ENCODE measurements around the gene IL11.

IL11 gene

GRCh38 chr19:55321466-55322137, 48.7 kb downstream of the IL11 start:
- DNase-seq, result no peak

DNA sequence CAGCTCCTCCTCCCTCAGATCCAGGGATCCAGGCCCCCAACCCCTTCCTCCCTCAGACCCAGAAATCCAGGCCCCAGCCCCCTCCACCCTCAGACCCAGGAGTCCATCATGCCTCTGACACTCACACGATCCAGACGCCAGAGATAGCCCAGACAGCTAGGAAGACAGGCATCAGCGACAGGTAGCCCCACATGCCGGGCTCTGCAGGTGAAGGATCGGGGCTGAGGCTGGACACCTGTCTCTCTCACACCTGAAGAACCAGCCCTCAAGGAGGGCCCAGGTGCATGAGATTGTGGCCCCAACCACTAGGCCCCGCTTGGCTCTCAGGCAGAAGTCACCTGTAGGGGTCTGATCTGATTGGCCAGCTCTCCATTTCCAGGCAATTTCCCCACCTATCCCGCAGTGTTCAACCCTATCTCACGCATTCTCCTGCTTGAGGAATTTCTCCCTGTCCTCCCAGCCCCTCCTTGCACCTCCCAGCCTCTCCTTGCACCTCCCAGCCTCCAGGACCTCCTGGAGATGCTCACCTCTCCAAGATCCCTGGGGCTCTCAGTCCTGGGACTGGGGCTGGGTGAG, 49.3 kb downstream of the IL11 start:
- no peak for DNase-seq

DNA sequence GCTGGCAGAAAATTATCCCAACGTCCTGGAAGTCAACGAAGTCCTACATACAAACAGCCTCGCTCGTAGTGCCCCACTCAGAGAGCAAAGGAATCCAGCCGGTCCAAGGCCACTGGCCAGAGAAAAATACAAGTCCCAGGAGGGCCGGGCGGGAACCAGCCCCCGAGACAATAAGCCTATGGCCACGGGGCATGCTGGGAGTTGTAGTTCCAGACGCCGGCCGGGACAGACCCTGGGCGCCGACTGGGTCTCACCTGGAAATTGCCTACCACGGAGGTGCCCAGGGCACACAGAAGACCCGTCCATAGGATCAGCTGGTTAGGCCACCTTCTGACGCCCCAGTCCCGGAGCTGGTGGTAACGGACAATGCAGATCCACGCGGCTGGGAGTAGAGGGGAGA, 50.5 kb downstream of the IL11 start:
- peak; percentile 16 to 37 for DNase-seq

- DNase-seq, result no peak
Observed at GRCh38 chr19:55316646-55317045, 53.6 kb downstream of the IL11 start.

DNA sequence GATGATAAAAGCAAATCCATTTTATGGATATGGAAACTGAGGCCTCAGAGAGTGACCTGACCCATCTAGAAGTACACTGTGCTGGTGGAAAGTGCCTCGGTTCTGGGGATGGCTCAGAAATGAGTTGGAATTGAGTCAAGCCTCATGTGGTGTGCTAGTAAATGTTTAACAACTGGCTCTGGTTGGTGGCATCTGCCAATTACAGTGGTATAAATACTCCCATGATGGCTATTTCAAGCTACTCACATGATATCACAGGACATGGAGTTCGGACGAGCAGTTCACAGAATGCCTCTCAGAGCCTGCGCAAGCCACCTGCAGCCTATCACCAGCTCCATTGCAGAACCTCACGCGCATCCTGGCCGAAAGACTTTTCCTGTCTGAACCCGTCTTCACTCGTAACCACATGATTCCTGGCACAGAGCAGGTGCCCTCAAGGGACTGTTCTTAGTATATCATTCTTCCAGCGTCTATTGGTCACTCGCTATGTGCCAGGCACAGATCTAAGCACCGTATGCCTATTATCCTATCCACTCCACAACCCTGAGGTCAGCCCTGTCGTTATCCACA, 54.2 kb downstream of the IL11 start:
- DNase-seq, result no peak

GRCh38 chr19:55314396-55314795, 55.9 kb downstream of the IL11 start:
- no peak for DNase-seq
